HG02840 (cell line): ENCODE results near the gene PPP1CA.

Source experiments
- ATAC-seq: cut with Tn5 transposase; IDR thresholded peaks from one replicate; pipeline ENCODE4 v1.9.1; 2021; ENCODE audit warnings: mild to moderate bottlenecking, moderate library complexity, moderate number of reproducible peaks; ENCODE audit not compliant: unreplicated experiment, low FRiP score

Gene PPP1CA

GRCh38 chr11:67418476-67419281 is 17.0 kb upstream of the PPP1CA start:
- ATAC-seq: no peak

- ATAC-seq: no peak
These were observed 15.8 kb upstream of the PPP1CA start for GRCh38 chr11:67417425-67417824.

GRCh38 chr11:67416416-67417335 is 15.0 kb upstream of the PPP1CA start:
- ATAC-seq: no peak

DNA sequence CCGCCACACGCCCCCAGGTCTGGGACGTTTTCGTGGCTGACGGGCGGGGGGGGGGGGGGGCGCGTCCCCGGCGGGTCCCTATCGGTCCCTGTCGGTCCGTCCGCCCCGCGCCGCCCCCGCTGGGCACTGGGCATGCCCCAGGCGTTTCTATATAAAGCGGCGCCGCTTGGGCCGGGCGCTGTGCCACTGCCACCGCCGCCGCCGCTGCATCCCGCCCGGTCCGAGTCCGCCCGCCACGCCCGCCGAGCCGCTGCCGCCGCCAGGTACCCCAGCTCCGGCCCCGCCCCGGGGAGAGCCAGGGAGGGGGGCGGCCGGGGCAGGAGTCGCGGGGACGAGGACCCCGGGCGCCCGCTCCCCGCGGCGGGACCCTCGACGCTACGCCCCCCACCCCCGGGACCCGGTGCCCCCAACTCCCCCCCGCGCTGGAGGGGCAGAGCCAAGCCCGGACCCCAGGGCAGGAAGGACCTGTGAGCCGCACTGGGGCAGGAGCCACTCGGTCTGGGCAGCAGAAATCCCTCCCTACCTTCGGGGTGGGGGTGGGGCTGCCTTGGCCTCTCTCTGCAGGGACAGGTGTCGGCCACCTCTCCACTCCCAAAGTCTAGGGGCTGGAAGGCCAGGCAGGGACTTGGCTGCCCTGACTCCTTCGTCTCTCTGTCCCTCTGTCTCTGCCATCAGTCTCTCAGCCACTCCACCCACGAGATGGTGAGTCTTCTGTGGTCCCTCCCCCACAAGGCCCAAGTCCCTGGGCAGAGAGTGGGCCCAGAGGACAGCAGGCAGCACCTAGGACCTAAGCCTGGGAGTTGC is 14.0 kb upstream of the PPP1CA start, which contains the start of gene CARNS1:
Gene CARNS1 (plus strand): TSS at position 178 of the 804 bp plus-strand sequence. CDS start 522 bp downstream, at position 700.
- no peak for ATAC-seq

- ATAC-seq: no peak
These were observed 11.7 kb upstream of the PPP1CA start for GRCh38 chr11:67413266-67413849.

DNA sequence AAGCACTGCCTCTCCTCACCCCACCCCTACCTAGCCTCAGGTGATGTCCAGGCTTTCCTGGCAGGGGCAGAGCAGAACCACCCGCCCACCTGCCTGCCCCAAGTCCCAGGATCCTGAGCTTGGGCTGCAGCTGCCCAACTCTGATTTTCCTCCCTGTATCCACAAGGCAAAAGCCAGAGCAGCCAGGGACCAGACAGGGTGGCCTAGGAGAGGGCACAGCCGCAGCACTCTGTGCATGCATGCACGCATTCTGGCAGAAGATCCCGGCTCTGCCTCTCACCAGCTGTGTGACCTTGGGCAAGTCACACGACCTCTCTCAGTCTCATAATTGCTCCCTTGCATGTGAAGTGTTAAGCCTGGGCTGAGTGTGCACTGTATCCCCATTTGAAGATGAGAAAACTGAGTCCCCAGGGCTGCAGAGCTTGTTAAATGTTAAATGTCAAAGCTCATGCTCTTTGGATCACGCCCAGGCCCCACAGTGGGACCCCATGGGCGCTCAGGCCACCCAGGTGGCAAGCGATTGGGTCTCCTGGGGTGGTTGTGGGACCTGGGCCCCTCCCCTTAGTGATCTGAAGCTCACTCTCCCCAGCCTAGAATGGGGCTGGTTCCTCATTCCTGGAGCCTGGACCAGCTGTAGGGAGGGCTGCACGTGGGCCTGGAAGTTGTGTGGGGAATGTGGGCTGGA is 11.0 kb upstream of the PPP1CA start:
- ATAC-seq: no peak

- ATAC-seq: no peak
These were observed 10.1 kb upstream of the PPP1CA start for GRCh38 chr11:67411785-67412152.

GRCh38 chr11:67410984-67411784 is 9.5 kb upstream of the PPP1CA start:
- no peak for ATAC-seq

GRCh38 chr11:67410369-67410831 is 8.7 kb upstream of the PPP1CA start:
- ATAC-seq: no peak

- ATAC-seq: no peak
These were observed 8.2 kb upstream of the PPP1CA start for GRCh38 chr11:67409781-67410368.

- ATAC-seq: no peak
These were observed 7.6 kb upstream of the PPP1CA start for GRCh38 chr11:67409261-67409666.

GRCh38 chr11:67408437-67409200 is 7.0 kb upstream of the PPP1CA start:
- no peak for ATAC-seq

GRCh38 chr11:67407688-67408163 is 6.1 kb upstream of the PPP1CA start:
- ATAC-seq: no peak

DNA sequence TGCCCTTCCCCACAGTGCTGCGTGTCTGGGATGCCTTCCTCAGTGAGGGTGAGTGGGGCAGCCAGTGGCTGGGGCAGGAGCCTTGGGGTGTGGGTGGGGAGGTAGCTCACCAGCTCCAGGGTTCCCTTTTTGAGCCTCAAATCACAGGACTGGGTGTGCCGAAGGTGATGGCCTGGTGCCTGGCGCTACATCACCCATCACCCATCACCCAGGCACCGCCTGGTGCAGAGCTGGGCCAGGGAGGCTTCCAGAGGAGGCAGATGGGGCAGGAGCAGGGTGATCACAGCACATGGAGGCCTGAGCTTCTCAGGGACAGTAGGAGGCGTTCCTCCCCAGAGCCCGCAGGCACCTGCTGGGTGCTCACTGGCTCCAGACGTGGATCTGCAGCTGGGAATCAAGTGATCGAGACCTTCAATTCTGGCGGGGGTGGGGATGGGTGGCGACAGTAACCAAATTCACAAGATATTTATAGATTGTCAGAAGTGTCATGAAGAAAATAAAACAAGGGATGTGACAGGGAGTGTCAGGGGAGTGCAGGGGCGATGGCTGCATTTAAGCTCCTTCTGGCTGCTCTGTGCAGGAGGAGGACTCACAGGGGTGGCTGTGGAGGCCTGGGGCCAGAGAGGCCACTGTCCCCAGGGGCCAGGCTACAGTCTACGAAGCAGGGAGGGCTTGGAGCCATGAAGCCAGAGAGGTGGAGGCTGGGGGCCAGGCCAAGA is 5.5 kb upstream of the PPP1CA start:
- ATAC-seq: no peak

GRCh38 chr11:67406420-67406968 is 4.8 kb upstream of the PPP1CA start:
- no peak for ATAC-seq

DNA sequence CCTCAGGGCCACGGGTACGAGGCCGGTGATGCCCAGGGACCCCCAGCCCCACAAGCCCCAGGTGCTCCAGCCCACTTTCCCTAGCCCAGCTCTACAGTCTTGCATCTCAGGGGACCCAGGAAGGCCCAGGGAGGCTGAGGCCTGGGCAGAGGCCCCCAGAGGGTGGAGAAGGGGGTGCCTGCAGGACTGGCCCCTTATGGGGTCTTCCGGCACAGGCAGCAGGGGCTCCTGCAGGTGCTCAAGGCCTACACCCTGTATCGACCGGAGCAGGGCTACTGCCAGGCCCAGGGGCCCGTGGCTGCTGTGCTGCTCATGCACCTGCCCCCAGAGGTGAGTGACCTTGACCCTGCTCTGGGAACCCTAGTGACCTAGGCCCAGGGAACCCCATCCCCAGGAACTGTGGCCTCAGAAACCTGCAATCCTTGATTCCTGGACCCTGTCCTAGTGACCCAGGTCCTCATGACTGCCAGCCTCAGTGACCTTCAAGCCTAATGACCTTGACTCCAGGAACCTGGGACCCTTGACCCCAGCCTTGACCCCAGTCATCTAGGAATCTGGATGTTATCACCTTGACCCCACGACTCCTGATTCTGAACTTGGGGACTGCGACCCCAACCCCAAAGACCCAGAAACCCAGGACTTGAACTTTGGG is 4.2 kb upstream of the PPP1CA start:
- ATAC-seq: no peak
